H9 (cell line): ENCODE results near the gene GSKIP. TPM values are rescaled to one million over a fixed set of nuclear protein-coding genes. Genes with fewer than 3 reads are reported as not detected.

Experiments
- DNase-seq: peaks from one replicate; pipeline ENCODE4 v3.0.0-alpha.2; 2017
- H2AFZ ChIP-seq: one replicate; pipeline ENCODE4 v1.6.1; 2013; ENCODE audit warnings: mild to moderate bottlenecking, low read length, control low read depth, moderate library complexity
- H2AK5ac ChIP-seq: 2 replicates; pipeline ENCODE4 v1.6.1; 2013; ENCODE audit warnings: low read length, control low read depth, mixed read lengths; ENCODE audit not compliant: insufficient read length
- H2BK120ac ChIP-seq: one replicate; pipeline ENCODE4 v1.6.1; 2013; ENCODE audit warnings: low read depth, mild to moderate bottlenecking, low read length, control low read depth, inconsistent platforms; ENCODE audit not compliant: poor library complexity, severe bottlenecking
- H2BK12ac ChIP-seq: 2 replicates; pipeline ENCODE4 v1.6.1; 2013; ENCODE audit warnings: low read length, control low read depth, mixed read lengths, low read depth; ENCODE audit not compliant: insufficient read length
- H2BK15ac ChIP-seq: 2 replicates; pipeline ENCODE4 v1.6.1; 2013; ENCODE audit warnings: low read depth, low read length, control low read depth
- H2BK20ac ChIP-seq: one replicate; pipeline ENCODE4 v1.6.1; 2013; ENCODE audit warnings: low read depth, mild to moderate bottlenecking, low read length, control low read depth, inconsistent platforms; ENCODE audit not compliant: poor library complexity, severe bottlenecking
- H2BK5ac ChIP-seq: 2 replicates; pipeline ENCODE4 v1.6.1; 2013; ENCODE audit warnings: low read length, control low read depth, mixed read lengths; ENCODE audit not compliant: insufficient read length
- H3K14ac ChIP-seq: 2 replicates; pipeline ENCODE4 v1.6.1; 2013; ENCODE audit warnings: low read length, control low read depth; ENCODE audit not compliant: insufficient read depth
- H3K18ac ChIP-seq: 2 replicates; pipeline ENCODE4 v1.6.1; 2013; ENCODE audit warnings: low read depth, mild to moderate bottlenecking, mixed read lengths, low read length, control low read depth; ENCODE audit not compliant: insufficient read length
- H3K23ac ChIP-seq: 2 replicates; pipeline ENCODE4 v1.6.1; 2013; ENCODE audit warnings: low read length, control low read depth, mixed read lengths, low read depth; ENCODE audit not compliant: insufficient read length
- H3K23me2 ChIP-seq: 2 replicates; pipeline ENCODE4 v1.6.1; 2013; ENCODE audit warnings: low read depth, mild to moderate bottlenecking, mixed read lengths, low read length, control low read depth; ENCODE audit not compliant: insufficient read length, poor library complexity, severe bottlenecking
- H3K27ac ChIP-seq: 2 replicates; pipeline ENCODE4 v1.5.1; 2013; ENCODE audit warnings: low read length, control low read depth, mixed read lengths, low read depth; ENCODE audit not compliant: insufficient read length
- H3K27me3 ChIP-seq: 2 replicates; pipeline ENCODE4 v1.6.1; 2013; ENCODE audit warnings: low read length, control low read depth, inconsistent platforms; ENCODE audit not compliant: insufficient read depth
- H3K4ac ChIP-seq: 2 replicates; pipeline ENCODE4 v1.6.1; 2013; ENCODE audit warnings: low read depth, mild to moderate bottlenecking, control low read depth, inconsistent platforms, low read length, moderate library complexity
- H3K4me1 ChIP-seq: 2 replicates; pipeline ENCODE4 v1.6.1; 2013; ENCODE audit warnings: low read length, control low read depth, inconsistent platforms; ENCODE audit not compliant: insufficient read depth
- H3K4me2 ChIP-seq: 2 replicates; pipeline ENCODE4 v1.6.1; 2013; ENCODE audit warnings: low read length, control low read depth, mixed read lengths; ENCODE audit not compliant: insufficient read length, insufficient read depth
- H3K56ac ChIP-seq: 2 replicates; pipeline ENCODE4 v1.6.1; 2013; ENCODE audit warnings: low read depth, mild to moderate bottlenecking, mixed read lengths, low read length, control low read depth; ENCODE audit not compliant: insufficient read length
- H3K79me1 ChIP-seq: 2 replicates; pipeline ENCODE4 v1.6.1; 2013; ENCODE audit warnings: low read depth, mild to moderate bottlenecking, moderate library complexity, low read length, control low read depth, inconsistent platforms; ENCODE audit not compliant: insufficient read depth, poor library complexity, severe bottlenecking
- H3K79me2 ChIP-seq: 2 replicates; pipeline ENCODE4 v1.6.1; 2013; ENCODE audit warnings: low read length, control low read depth, inconsistent platforms; ENCODE audit not compliant: insufficient read depth
- H3K9ac ChIP-seq: 2 replicates; pipeline ENCODE4 v1.6.1; 2013; ENCODE audit warnings: low read length, control low read depth, mixed read lengths; ENCODE audit not compliant: insufficient read length; ENCODE audit errors: extremely low read depth
- H3K9me3 ChIP-seq: one replicate; pipeline ENCODE4 v1.6.1; 2013; ENCODE audit warnings: low read depth, low read length, inconsistent platforms; ENCODE audit not compliant: control insufficient read depth
- H3T11ph ChIP-seq: one replicate; pipeline ENCODE4 v1.6.1; 2013; ENCODE audit warnings: mild to moderate bottlenecking, low read length, control low read depth, inconsistent platforms
- H4K20me1 ChIP-seq: one replicate; pipeline ENCODE4 v1.6.1; 2013; ENCODE audit not compliant: control insufficient read depth, insufficient read length, insufficient read depth
- H4K5ac ChIP-seq: 2 replicates; pipeline ENCODE4 v1.6.1; 2013; ENCODE audit warnings: low read depth, mild to moderate bottlenecking, mixed read lengths, low read length, control low read depth; ENCODE audit not compliant: insufficient read length
- H4K8ac ChIP-seq: replicated peaks from 2 replicates; pipeline ENCODE4 v1.6.1; 2013; ENCODE audit warnings: low read length, control low read depth, mixed read lengths, low read depth; ENCODE audit not compliant: insufficient read length
- H4K91ac ChIP-seq: 2 replicates; pipeline ENCODE4 v1.6.1; 2013; ENCODE audit warnings: low read depth, mild to moderate bottlenecking, moderate library complexity, mixed read lengths, low read length, control low read depth; ENCODE audit not compliant: insufficient read length
- H3K27ac Mint-ChIP-seq, 3 experiments: 2 replicates in 2 of 3; 3 replicates in 1 of 3; pipeline ENCODE4 v1.8.0; 2020 to 2021; ENCODE audit warnings: mixed read lengths in 3 of 3, mild to moderate bottlenecking in 1 of 3, moderate library complexity in 1 of 3
- H3K27me3 Mint-ChIP-seq: 2 replicates; pipeline ENCODE4 v1.8.0; 2021; ENCODE audit warnings: low read depth, mild to moderate bottlenecking, moderate library complexity, mixed read lengths
- H3K36me3 Mint-ChIP-seq, 3 experiments: 2 replicates in 2 of 3; 3 replicates in 1 of 3; pipeline ENCODE4 v1.8.0; 2020 to 2021; ENCODE audit warnings: low read depth in 3 of 3, mixed read lengths in 3 of 3; ENCODE audit not compliant: insufficient read depth in 1 of 3
- H3K4me1 Mint-ChIP-seq, 2 experiments: 2 replicates each; pipeline ENCODE4 v1.8.0; 2020; ENCODE audit warnings: mixed read lengths in 2 of 2
- H3K4me3 Mint-ChIP-seq, 2 experiments: 2 replicates in 1 of 2; 3 replicates in 1 of 2; pipeline ENCODE4 v1.8.0; 2020 to 2021; ENCODE audit warnings: mild to moderate bottlenecking in 2 of 2, mixed read lengths in 2 of 2, moderate library complexity in 1 of 2
- H3K9me3 Mint-ChIP-seq, 2 experiments: 2 replicates in 1 of 2; 3 replicates in 1 of 2; pipeline ENCODE4 v1.8.0; 2020; ENCODE audit warnings: mild to moderate bottlenecking in 2 of 2, mixed read lengths in 2 of 2, moderate library complexity in 1 of 2
- CTCF ChIP-seq: fragments of 200-600 bp; sonication (generic); conservative IDR thresholded peaks from 3 replicates; pipeline ENCODE4 v1.8.0; 2021; ENCODE audit warnings: antibody characterized with exemption, mild to moderate bottlenecking
- whole genome bisulfite sequencing: extraction: QIAGEN DNeasy Blood & Tissue Kit; methylation state at CpG from one replicate; pipeline ENCODE4 v1.1.7; 2013; ENCODE audit warnings: missing lambda C conversion rate, low lambda C conversion rate, mixed read lengths; ENCODE audit not compliant: insufficient read length; ENCODE audit errors: extremely low coverage; 5-methylcytosine and 5-hydroxymethylcytosine counted together
- total RNA-seq: library from RNA; stranded (reverse); gene quantifications from 2 replicates; pipeline ENCODE4 v1.2.1, GENCODE V29; 2021

GSKIP gene
- total RNA-seq, 1 experiment from 2014 or later, result 28.6 TPM

GRCh38 chr14:96351986-96352385 lies 11.3 kb upstream of the GSKIP start:
- Histone ChIP-seq H3K23ac (no peak overlapping the region), H3K18ac (no peak overlapping the region), H3K56ac (no peak overlapping the region), H3K79me2 (peaks cover 4% of the 10 kb centered on the region; the same call in 1 of the 2 replicates), H2AFZ (no peak overlapping the region), H2BK20ac (no peak overlapping the region), H3K9ac (no peak overlapping the region), H3K23me2 (no peaks in the 10 kb centered on the region), H3K27ac (no peak overlapping the region), H2BK12ac (no peak overlapping the region), H4K5ac (no peak overlapping the region), H4K20me1 (no peaks in the 10 kb centered on the region), H3K4me2 (no peak overlapping the region), H2BK15ac (no peak overlapping the region), H2BK120ac (no peak overlapping the region), H3K4ac (no peak overlapping the region), H3K9me3 (no peaks in the 10 kb centered on the region), H3T11ph (no peak overlapping the region), H3K27me3 (no peaks in the 10 kb centered on the region), H3K79me1 (no peaks in the 10 kb centered on the region), H4K91ac (no peak overlapping the region), H2BK5ac (no peak overlapping the region), H3K14ac (no peak overlapping the region), H4K8ac (no peak overlapping the region), H3K4me1 (peaks cover 7% of the 10 kb centered on the region; the same call in 1 of the 2 replicates), H2AK5ac (no peak overlapping the region)
- Mint-ChIP-seq H3K4me1 (peaks cover 20 to 34% of the 10 kb centered on the region in 2 experiments), H3K9me3 (no peaks in the 10 kb centered on the region), H3K27me3 (no peaks in the 10 kb centered on the region), H3K27ac (no peak overlapping the region), H3K36me3 (peaks cover 0 to 7% (median 2%) of the 10 kb centered on the region in 3 experiments; a peak in 4 of 7 replicates), H3K4me3 (no peak overlapping the region)
- WGBS, result no CpG with 5 or more reads among the region's 3 CpGs
- no peak for DNase-seq
- no peak for TF ChIP-seq CTCF
